CD4-positive, alpha-beta T cell treated with Interferon gamma for 1 hour (primary cell): Measurements from ENCODE around the gene MINAR2.

Experiments
- DNase-seq: peaks from one replicate; pipeline ENCODE4 v3.0.0-alpha.2; 2020

The MINAR2 gene

DNA sequence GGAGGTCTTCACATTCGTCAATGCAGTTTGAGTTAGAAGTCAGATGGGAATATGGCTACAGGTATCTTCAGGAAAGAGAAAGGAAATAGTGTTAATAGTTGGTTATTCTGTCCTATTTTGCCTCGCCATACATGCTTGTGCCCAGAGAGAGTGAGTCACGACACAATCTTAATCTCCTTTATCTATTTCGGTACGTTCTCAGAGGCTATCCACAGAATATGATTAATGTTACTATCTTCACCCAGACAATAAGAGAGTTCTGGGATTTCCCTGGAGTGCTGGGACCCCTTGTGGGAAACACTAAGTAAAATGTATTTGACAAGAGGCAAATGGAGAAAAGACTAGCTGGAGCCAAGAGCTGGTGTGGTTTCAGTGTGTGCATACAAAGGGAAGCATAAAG lies 25.5 kb downstream of the MINAR2 start:
- no peak for DNase-seq

DNA sequence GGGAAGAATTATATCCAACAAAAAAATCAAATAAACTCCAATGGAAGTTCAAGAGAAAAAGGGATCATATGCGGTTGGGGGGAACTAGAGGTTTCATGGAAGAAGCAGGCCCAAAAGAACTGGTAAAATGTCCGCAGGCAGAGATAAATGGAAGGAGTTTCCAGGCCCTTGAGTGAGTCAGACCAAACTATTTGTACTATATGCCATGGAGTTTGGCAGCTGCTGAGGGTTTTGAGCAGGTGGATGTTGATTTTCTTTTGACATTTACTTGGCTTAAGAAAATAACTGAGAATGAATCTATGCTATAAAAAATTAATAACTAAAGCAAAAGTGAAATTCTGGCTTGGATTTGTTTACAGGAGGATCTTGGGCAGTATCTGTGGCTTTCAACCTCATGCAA lies 33.7 kb downstream of the MINAR2 start:
- no peak for DNase-seq

DNA sequence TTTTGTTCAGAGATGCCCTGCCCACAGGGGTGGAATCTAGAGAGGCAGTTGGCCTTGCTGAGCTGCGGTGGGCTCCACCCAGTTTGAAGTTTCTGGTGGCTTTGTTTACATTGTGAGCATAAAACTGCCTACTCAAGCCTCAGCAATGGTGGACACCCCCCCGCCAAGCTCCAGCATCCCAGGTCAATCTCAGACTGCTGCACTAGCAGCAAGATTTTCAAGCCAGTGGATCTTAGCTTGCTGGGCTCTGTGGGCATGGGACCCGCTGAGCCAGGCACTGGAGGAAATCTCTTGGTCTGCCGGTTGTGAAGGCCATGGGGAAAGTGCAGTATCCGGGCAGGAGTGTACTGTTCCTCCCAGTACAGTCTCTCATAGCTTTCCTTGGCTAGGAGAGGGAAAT lies 55.5 kb downstream of the MINAR2 start:
- DNase-seq, result no peak

DNA sequence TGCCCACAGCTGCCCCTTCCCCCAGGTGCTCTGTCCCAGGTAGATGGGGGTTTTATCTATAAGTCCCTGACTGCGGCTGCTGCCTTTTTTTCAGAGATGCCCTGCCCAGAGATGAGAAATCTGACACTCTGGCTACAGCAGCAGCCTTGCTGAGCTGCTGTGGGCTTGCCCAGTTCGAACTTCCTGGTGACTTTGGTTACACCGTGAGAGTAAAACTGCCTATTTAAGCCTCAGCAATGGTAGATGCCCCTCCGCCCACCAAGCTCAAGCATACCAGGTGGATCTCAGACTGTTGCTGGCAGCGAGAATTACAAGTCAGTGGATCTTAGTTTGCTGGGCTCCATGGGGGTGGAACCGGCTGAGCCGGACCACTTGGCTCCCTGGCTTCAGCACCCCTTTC lies 56.8 kb downstream of the MINAR2 start:
- no peak for DNase-seq

DNA sequence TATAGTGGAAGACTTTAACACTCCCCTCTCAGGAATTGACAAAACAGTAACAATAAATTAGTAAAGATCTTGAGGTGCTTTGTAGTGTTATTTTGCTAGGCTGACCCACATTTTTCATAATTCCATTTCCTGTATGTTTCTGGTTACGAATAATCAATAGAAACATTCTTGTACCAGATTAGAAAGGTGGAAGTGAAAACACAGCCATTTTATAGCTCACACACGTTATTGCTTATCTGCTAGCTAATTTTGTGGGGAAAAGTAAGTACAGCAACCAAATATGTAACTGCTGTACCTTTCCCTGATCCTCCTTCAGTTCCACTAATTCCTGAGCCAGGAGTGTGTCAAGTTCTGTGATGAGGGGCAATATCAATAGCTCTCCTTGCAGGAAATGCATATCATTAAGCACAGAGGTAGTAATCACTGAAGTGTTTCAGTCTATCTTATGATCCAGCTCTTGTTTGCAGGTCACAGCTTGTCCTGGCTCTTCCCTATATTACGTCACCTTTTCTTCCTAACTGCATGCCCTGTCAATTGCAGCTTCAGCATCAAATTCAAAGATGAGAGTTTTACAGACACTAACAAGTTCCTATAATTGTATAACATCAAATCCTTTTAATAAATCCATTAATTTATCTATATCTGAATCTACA lies 59.4 kb downstream of the MINAR2 start:
- DNase-seq, result no peak
